ENCODE results near the gene REN. TPM values are rescaled to one million over a fixed set of nuclear protein-coding genes. Genes with fewer than 3 reads are reported as not detected.
A peak's percentile ranks its signal among the peaks of the same experiment; 100 is the strongest.

REN gene
- total and polyA plus RNA-seq, 9 of the 15 experiments (the other 6 are each of a cell fraction or from before 2014, with no cell fraction given) = 1.7 to 9.9 (median 3.1) TPM

DNA sequence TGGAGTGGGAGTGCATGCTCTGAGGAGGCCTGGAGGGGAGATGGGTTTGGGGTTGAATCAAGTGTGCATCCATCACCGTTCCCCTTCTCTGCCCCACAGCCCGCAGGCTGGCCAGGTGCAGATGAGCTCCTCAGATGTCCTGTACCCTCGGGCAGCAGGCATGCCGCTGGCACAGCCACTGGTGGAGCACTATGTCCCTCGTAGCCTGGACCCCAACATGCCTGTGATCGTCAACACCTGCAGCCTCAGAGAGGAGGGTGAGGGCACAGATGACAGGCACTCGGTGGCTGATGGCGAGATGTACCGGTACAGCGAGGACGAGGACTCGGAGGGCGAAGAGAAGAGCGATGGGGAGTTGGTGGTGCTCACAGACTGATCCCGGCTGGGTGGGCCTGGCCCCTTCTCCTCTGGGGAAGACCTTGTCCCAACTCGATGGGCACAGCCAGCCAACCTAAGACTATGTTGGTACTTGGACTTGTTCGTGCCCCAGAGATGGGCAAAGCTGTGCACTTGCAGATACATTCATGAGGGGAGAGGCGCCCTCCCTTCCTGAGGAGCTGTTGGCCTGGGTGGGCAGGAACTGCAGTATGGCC lies 40.3 kb downstream of the REN start:
- Histone ChIP-seq H3K79me2 (ENCODE audit: control insufficient read depth, insufficient read depth, low read length) (no peaks in the 10 kb centered on the region), H3K9me1 (ENCODE audit: control insufficient read depth, insufficient read depth, low read length) (no peaks in the 10 kb centered on the region), H3K27me3 (ENCODE audit: control insufficient read depth in 2 of 2, insufficient read depth in 2 of 2, low read length in 2 of 2) (peaks cover 37 to 54% of the 10 kb centered on the region in 2 experiments; a peak in 4 of 5 replicates), H3K4me2 (ENCODE audit: insufficient read depth, low read length) (no peak overlapping the region), H3K36me3 (ENCODE audit: control insufficient read depth, insufficient read depth, low read length) (no peaks in the 10 kb centered on the region), H3K27ac (ENCODE audit: extremely low read depth, low read depth, low read length) (no peak overlapping the region), H3K9me3 (replicated peaks; ENCODE audit: control insufficient read depth, insufficient read depth, low read depth, low read length) (no peaks in the 10 kb centered on the region), H4K20me1 (replicated peaks; ENCODE audit: control insufficient read depth, insufficient read depth, low read length) (peaks cover 4% of the 10 kb centered on the region; the same call in 1 of the 2 replicates), H2AFZ (ENCODE audit: low read depth, low read length) (no peak overlapping the region), H3K4me3 (no peak overlapping the region), H3K9ac (ENCODE audit: insufficient read depth in 1 of 2, low read depth in 2 of 2, low read length in 2 of 2) (no peak overlapping the region; a peak in 1 of 4 replicates), H3K4me1 (replicated peaks in 1 of 2; ENCODE audit: control insufficient read depth in 2 of 2, insufficient read depth in 2 of 2, low read length in 2 of 2) (peaks cover 0 to 15% of the 10 kb centered on the region in 2 experiments; a peak in 2 of 5 replicates)
- FAIRE-seq = no peak
- TF ChIP-seq ZBED1 (IDR thresholded peaks at IDR 0.05) (no peak), TFAP4 (CRISPR knock-in tag; IDR thresholded peaks at IDR 0.05; ENCODE audit: borderline replicate concordance) (0 out of 2 replicates have a peak, but pooled peaks have one; percentile 12)
- under 1% methylated on average over 18 of the region's 18 CpGs for WGBS (ENCODE audit: insufficient coverage, low coverage, missing lambda C conversion rate)
- no peak for DNase-seq (ENCODE audit: extremely low read depth in 1 of 4, low spot score in 3 of 4)
- in situ Hi-C loops (cut with MboI) = loop anchor here (5.0 kb wide), 1 partner anchor 264 kb away; the partner anchor contains the start of gene SNRPE
- ATAC-seq = no peak
- ChIA-PET POLR2A (no interaction called here), CTCF (ENCODE audit: low intra/inter-chr PET ratio) (no interaction called here)
- no TSS peak for BruUV-seq (replicated peaks)
- intact Hi-C loops (cut with micrococcal nuclease) = loop anchor here (5.0 to 10.0 kb wide), 2 partner anchors 501 to 619 kb away; partner anchors contain the start of gene ATP2B4

- ATAC-seq (no peak), DNase-seq (ENCODE audit: extremely low read depth in 1 of 4, low spot score in 3 of 4) (no peak), FAIRE-seq (no peak)
- H3K9ac ChIP-seq (ENCODE audit: insufficient read depth in 1 of 2, low read depth in 2 of 2, low read length in 2 of 2) = no peak overlapping the region
- H3K4me2 ChIP-seq (ENCODE audit: insufficient read depth, low read length) = no peak overlapping the region
- no TSS peak for BruUV-seq (replicated peaks)
- intact Hi-C loops (cut with micrococcal nuclease) (loop anchor here (5.0 to 10.0 kb wide), 2 partner anchors 500 to 617 kb away; partner anchors contain the start of gene ATP2B4), in situ Hi-C loops (cut with MboI) (loop anchor here (5.0 kb wide), 1 partner anchor 262 kb away; the partner anchor contains the start of gene SNRPE)
- no peaks in the 10 kb centered on the region for H3K79me2 ChIP-seq (ENCODE audit: control insufficient read depth, insufficient read depth, low read length)
- H3K4me3 ChIP-seq = no peak overlapping the region
- H2AFZ ChIP-seq (ENCODE audit: low read depth, low read length) = no peak overlapping the region
- whole genome bisulfite sequencing (ENCODE audit: insufficient coverage, low coverage, missing lambda C conversion rate) = 16% methylated on average over 22 of the region's 22 CpGs
- peaks cover 4% of the 10 kb centered on the region; the same call in 1 of the 2 replicates for H4K20me1 ChIP-seq (replicated peaks; ENCODE audit: control insufficient read depth, insufficient read depth, low read length)
- H3K9me1 ChIP-seq (ENCODE audit: control insufficient read depth, insufficient read depth, low read length) = no peaks in the 10 kb centered on the region
- H3K9me3 ChIP-seq (replicated peaks; ENCODE audit: control insufficient read depth, insufficient read depth, low read depth, low read length) = no peaks in the 10 kb centered on the region
- peaks cover 0 to 11% of the 10 kb centered on the region in 2 experiments; a peak in 2 of 5 replicates for H3K4me1 ChIP-seq (replicated peaks in 1 of 2; ENCODE audit: control insufficient read depth in 2 of 2, insufficient read depth in 2 of 2, low read length in 2 of 2)
- H3K36me3 ChIP-seq (ENCODE audit: control insufficient read depth, insufficient read depth, low read length) = no peaks in the 10 kb centered on the region
- no peak overlapping the region for H3K27ac ChIP-seq (ENCODE audit: extremely low read depth, low read depth, low read length)
- POLR2A ChIA-PET = no interaction called here
- CTCF ChIA-PET (ENCODE audit: low intra/inter-chr PET ratio) = no interaction called here
- peaks cover 37 to 65% of the 10 kb centered on the region in 2 experiments; a peak in 4 of 5 replicates for H3K27me3 ChIP-seq (ENCODE audit: control insufficient read depth in 2 of 2, insufficient read depth in 2 of 2, low read length in 2 of 2)
- TF ChIP-seq MCM7 (IDR thresholded peaks at IDR 0.05) (0 out of 4 replicates have a peak, but pooled peaks of 1 of the 2 experiments have one; percentile 7), TOE1 (IDR thresholded peaks at IDR 0.05; ENCODE audit: borderline replicate concordance) (no peak), TOE1 (CRISPR knock-in tag; IDR thresholded peaks at IDR 0.05; ENCODE audit: borderline replicate concordance, low read depth) (no peak)
Observed at GRCh38 chr1:204124639-204125038, 41.5 kb downstream of the REN start.

Data from K562 (cell line).